Measurements from ENCODE around the gene PATJ.
"Not testable (repeated sequence)": the region's sequence is repeated elsewhere in the genome, so short reads cannot be mapped to it uniquely, and the experiment has no call there.

PATJ gene

GRCh38 chr1:62175568-62176179 is 433.4 kb downstream of the PATJ start:
- DNase-seq (ENCODE audit: low read depth): no peak

GRCh38 chr1:62176597-62177312 is 434.5 kb downstream of the PATJ start:
- no peak for DNase-seq (ENCODE audit: low read depth)

GRCh38 chr1:62177621-62178020 is 435.3 kb downstream of the PATJ start:
- no peak for DNase-seq (ENCODE audit: low read depth)

- DNase-seq (ENCODE audit: low read depth): no peak
These were observed 436.1 kb downstream of the PATJ start for GRCh38 chr1:62178372-62178771.

GRCh38 chr1:62180054-62180453 is 437.8 kb downstream of the PATJ start:
- DNase-seq (ENCODE audit: low read depth): not testable (repeated sequence)

GRCh38 chr1:62180639-62181038 is 438.4 kb downstream of the PATJ start:
- DNase-seq (ENCODE audit: low read depth): no peak

GRCh38 chr1:62181532-62181931 is 439.3 kb downstream of the PATJ start:
- DNase-seq (ENCODE audit: low read depth): no peak

- DNase-seq (ENCODE audit: low read depth): not testable (repeated sequence)
These were observed 439.9 kb downstream of the PATJ start for GRCh38 chr1:62182157-62182556.

GRCh38 chr1:62183164-62184020 is 441.1 kb downstream of the PATJ start:
- not testable (repeated sequence) for DNase-seq (ENCODE audit: low read depth)

- no peak for DNase-seq (ENCODE audit: low read depth)
These were observed 442.1 kb downstream of the PATJ start for GRCh38 chr1:62184336-62184735.

- not testable (repeated sequence) for DNase-seq (ENCODE audit: low read depth)
These were observed 443.0 kb downstream of the PATJ start for GRCh38 chr1:62185233-62185632.

- DNase-seq (ENCODE audit: low read depth): no peak
These were observed 443.4 kb downstream of the PATJ start for GRCh38 chr1:62185677-62186076.

- no peak for DNase-seq (ENCODE audit: low read depth)
These were observed 445.3 kb downstream of the PATJ start for GRCh38 chr1:62187548-62187947.

- no peak for DNase-seq (ENCODE audit: low read depth)
These were observed 445.8 kb downstream of the PATJ start for GRCh38 chr1:62188111-62188510.

- DNase-seq (ENCODE audit: low read depth): no peak
These were observed 452.6 kb downstream of the PATJ start, which contains the start of gene L1TD1 for GRCh38 chr1:62194651-62195544. Gene L1TD1, plus strand, starts transcription at chr1:62194849. Its CDS starts 11,780 bp downstream, at chr1:62206629.

- DNase-seq (ENCODE audit: low read depth): no peak
These were observed 453.9 kb downstream of the PATJ start for GRCh38 chr1:62196086-62196690.

GRCh38 chr1:62198069-62198780 is 455.9 kb downstream of the PATJ start:
- DNase-seq (ENCODE audit: low read depth): no peak

- DNase-seq (ENCODE audit: low read depth): no peak
These were observed 456.5 kb downstream of the PATJ start for GRCh38 chr1:62198781-62199125.

GRCh38 chr1:62207187-62207586 is 464.9 kb downstream of the PATJ start:
- no peak for DNase-seq (ENCODE audit: low read depth)

- DNase-seq (ENCODE audit: low read depth): no peak
These were observed 465.8 kb downstream of the PATJ start for GRCh38 chr1:62208087-62208486.

- no peak for DNase-seq (ENCODE audit: low read depth)
These were observed 466.7 kb downstream of the PATJ start for GRCh38 chr1:62208970-62209369.

Measured in activated T-helper 1 cell treated with Interleukin-2 at 50 U/mL for 16 hours (primary cell).